Vagina (tissue), 2 donors: ENCODE measurements around the gene ZNF557. TPM values are rescaled to one million over a fixed set of nuclear protein-coding genes. Genes with fewer than 3 reads are reported as not detected.

ENCODE experiments used
- DNase-seq, 2 donors: peaks; one replicate each; pipeline ENCODE4 v3.0.0-alpha.2; 2017; ENCODE audit errors: extremely low spot score in 2 of 2
- H3K27ac ChIP-seq: fragments of 200-600 bp; sonication (generic); one replicate; pipeline ENCODE4 v1.5.1; 2019
- H3K27me3 ChIP-seq: fragments of 200-600 bp; sonication (generic); one replicate; pipeline ENCODE4 v1.5.1; 2019
- H3K36me3 ChIP-seq, 2 donors: fragments of 200-600 bp; sonication (generic); one replicate each; pipeline ENCODE4 v1.5.1; 2017 to 2019
- H3K4me1 ChIP-seq: fragments of 200-600 bp; sonication (generic); one replicate; pipeline ENCODE4 v1.5.1; 2019
- H3K4me3 ChIP-seq, 2 donors: fragments of 200-600 bp; sonication (generic); 1 replicate in 1 of 2; 2 replicates in 1 of 2; pipeline ENCODE4 v1.5.1; 2016 to 2019
- H3K9me3 ChIP-seq: fragments of 200-600 bp; sonication (generic); one replicate; pipeline ENCODE4 v1.5.1; 2019
- POLR2A ChIP-seq, 2 donors: fragments of 450-650 bp; IDR thresholded peaks; one replicate each; pipeline ENCODE4 v1.6.1; 2017; ENCODE audit warnings: antibody characterized with exemption in 2 of 2, mild to moderate bottlenecking in 2 of 2, moderate library complexity in 2 of 2
- POLR2AphosphoS5 ChIP-seq, 2 donors: sonication (generic); formaldehyde crosslinking; IDR thresholded peaks; one replicate each; pipeline ENCODE4 v1.9.0; 2017; ENCODE audit warnings: antibody characterized with exemption in 2 of 2, mild to moderate bottlenecking in 2 of 2, low read depth in 1 of 2; ENCODE audit not compliant: insufficient read depth in 1 of 2
- intact Hi-C: fragments of 100-400 bp; cut with DNase I; formaldehyde crosslinking; loops from one replicate; pipeline ENCODE4 v1.15.1; 2023
- total RNA-seq: library from RNA; depleted of rRNA; stranded (reverse); fragments of >200 nt; gene quantifications from one replicate; pipeline ENCODE4 v1.2.3, GENCODE V29; 2016
- TF ChIP-seq, protein P1 (sequence below), 3 experiments: fragments of 450-650 bp in 2 of 3; fragments of 200-600 bp in 1 of 3; sonication (generic) in 1 of 3; IDR thresholded peaks; one replicate each; pipeline ENCODE4 v1.5.1; 2017 to 2019; ENCODE audit warnings: antibody characterized with exemption in 3 of 3, mild to moderate bottlenecking in 2 of 3, moderate library complexity in 2 of 3

The ZNF557 gene
- total RNA-seq, 1 donor from 2014 or later, result 10.1 TPM

- H3K27me3 ChIP-seq, result no peaks in the 10 kb centered on the region
- peaks cover 10% of the 10 kb centered on the region for H3K4me1 ChIP-seq
- H3K27ac ChIP-seq, result peak overlapping the region; percentile 55
- intact Hi-C loops, result no loop called here
- H3K4me3 ChIP-seq, result peak overlapping the region; percentile 85 to 94
- H3K36me3 ChIP-seq, result peaks cover 4 to 31% of the 10 kb centered on the region in 2 donors
- no peaks in the 10 kb centered on the region for H3K9me3 ChIP-seq
- no peak for DNase-seq
- TF ChIP-seq, protein P1, sequence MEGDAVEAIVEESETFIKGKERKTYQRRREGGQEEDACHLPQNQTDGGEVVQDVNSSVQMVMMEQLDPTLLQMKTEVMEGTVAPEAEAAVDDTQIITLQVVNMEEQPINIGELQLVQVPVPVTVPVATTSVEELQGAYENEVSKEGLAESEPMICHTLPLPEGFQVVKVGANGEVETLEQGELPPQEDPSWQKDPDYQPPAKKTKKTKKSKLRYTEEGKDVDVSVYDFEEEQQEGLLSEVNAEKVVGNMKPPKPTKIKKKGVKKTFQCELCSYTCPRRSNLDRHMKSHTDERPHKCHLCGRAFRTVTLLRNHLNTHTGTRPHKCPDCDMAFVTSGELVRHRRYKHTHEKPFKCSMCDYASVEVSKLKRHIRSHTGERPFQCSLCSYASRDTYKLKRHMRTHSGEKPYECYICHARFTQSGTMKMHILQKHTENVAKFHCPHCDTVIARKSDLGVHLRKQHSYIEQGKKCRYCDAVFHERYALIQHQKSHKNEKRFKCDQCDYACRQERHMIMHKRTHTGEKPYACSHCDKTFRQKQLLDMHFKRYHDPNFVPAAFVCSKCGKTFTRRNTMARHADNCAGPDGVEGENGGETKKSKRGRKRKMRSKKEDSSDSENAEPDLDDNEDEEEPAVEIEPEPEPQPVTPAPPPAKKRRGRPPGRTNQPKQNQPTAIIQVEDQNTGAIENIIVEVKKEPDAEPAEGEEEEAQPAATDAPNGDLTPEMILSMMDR (IDR thresholded peaks at IDR 0.05), result no peak
These were observed 904 bp upstream of the ZNF557 start for GRCh38 chr19:7068599-7068998.

- Histone ChIP-seq H3K4me1 (peaks cover 10% of the 10 kb centered on the region), H3K4me3 (peak overlapping the region; percentile 85 to 94), H3K27ac (peak overlapping the region; percentile 55), H3K27me3 (no peaks in the 10 kb centered on the region), H3K36me3 (peaks cover 6 to 43% of the 10 kb centered on the region in 2 donors), H3K9me3 (no peaks in the 10 kb centered on the region)
- no peak for TF ChIP-seq POLR2A (IDR thresholded peaks at IDR 0.05)
- no peak for TF ChIP-seq POLR2AphosphoS5 (IDR thresholded peaks at IDR 0.05; ENCODE audit: insufficient read depth in 1 of 2, low read depth in 1 of 2)
- TF ChIP-seq, protein P1 (IDR thresholded peaks at IDR 0.05), result no peak
- intact Hi-C loops, result no loop called here
- DNase-seq, result no peak
These were observed 362 bp downstream of the ZNF557 start for GRCh38 chr19:7069904-7070226.

GRCh38 chr19:7072541-7072940 is 3.0 kb downstream of the ZNF557 start:
- Histone ChIP-seq H3K4me1 (peaks cover 10% of the 10 kb centered on the region), H3K36me3 (peaks cover 13 to 70% of the 10 kb centered on the region in 2 donors), H3K27ac (no peak overlapping the region), H3K9me3 (peaks cover 16% of the 10 kb centered on the region), H3K27me3 (no peaks in the 10 kb centered on the region), H3K4me3 (no peak overlapping the region)
- intact Hi-C loops, result no loop called here
- peak in 1 of 2 donors; percentile 61 for DNase-seq
- TF ChIP-seq POLR2AphosphoS5 (IDR thresholded peaks at IDR 0.05; ENCODE audit: insufficient read depth in 1 of 2, low read depth in 1 of 2) (no peak), POLR2A (IDR thresholded peaks at IDR 0.05) (no peak)
- TF ChIP-seq, protein P1 (IDR thresholded peaks at IDR 0.05), result no peak

GRCh38 chr19:7074705-7075282 is 5.3 kb downstream of the ZNF557 start:
- Histone ChIP-seq H3K4me3 (no peak overlapping the region), H3K4me1 (peaks cover 10% of the 10 kb centered on the region), H3K9me3 (peaks cover 38% of the 10 kb centered on the region), H3K27me3 (no peaks in the 10 kb centered on the region), H3K36me3 (peaks cover 23 to 93% of the 10 kb centered on the region in 2 donors), H3K27ac (no peak overlapping the region)
- DNase-seq, result peak in 1 of 2 donors; percentile 94
- TF ChIP-seq POLR2A (IDR thresholded peaks at IDR 0.05) (no peak), POLR2AphosphoS5 (IDR thresholded peaks at IDR 0.05; ENCODE audit: insufficient read depth in 1 of 2, low read depth in 1 of 2) (no peak)
- TF ChIP-seq, protein P1 (IDR thresholded peaks at IDR 0.05), result no peak
- intact Hi-C loops, result no loop called here

- no peak for TF ChIP-seq POLR2A (IDR thresholded peaks at IDR 0.05)
- TF ChIP-seq, protein P1 (IDR thresholded peaks at IDR 0.05), result no peak
- TF ChIP-seq POLR2AphosphoS5 (IDR thresholded peaks at IDR 0.05; ENCODE audit: insufficient read depth in 1 of 2, low read depth in 1 of 2), result no peak
- Histone ChIP-seq H3K27me3 (no peaks in the 10 kb centered on the region), H3K4me1 (no peaks in the 10 kb centered on the region), H3K27ac (no peak overlapping the region), H3K9me3 (peaks cover 52% of the 10 kb centered on the region), H3K36me3 (peaks cover 35 to 100% of the 10 kb centered on the region in 2 donors), H3K4me3 (no peak overlapping the region)
- intact Hi-C loops, result no loop called here
- DNase-seq, result peak in 1 of 2 donors; percentile 67
These were observed 6.6 kb downstream of the ZNF557 start for GRCh38 chr19:7076151-7076550.
